H4 (cell line): ENCODE measurements around the gene PLIN5. TPM values are rescaled to one million over a fixed set of nuclear protein-coding genes. Genes with fewer than 3 reads are reported as not detected.
"Not testable (repeated sequence)": the region's sequence is repeated elsewhere in the genome, so short reads cannot be mapped to it uniquely, and the experiment has no call there.

Source experiments
- DNase-seq: peaks from one replicate; pipeline ENCODE4 v3.0.0-alpha.2; 2015; ENCODE audit warnings: low spot score
- total RNA-seq: library from RNA; depleted of rRNA; stranded (reverse); fragments of >200 nt; shearing (Covaris generic); gene quantifications from 2 replicates; pipeline ENCODE4 v1.2.3, GENCODE V29; 2014

The PLIN5 gene
- total RNA-seq, 1 experiment from 2014 or later: 0.25 TPM

DNA sequence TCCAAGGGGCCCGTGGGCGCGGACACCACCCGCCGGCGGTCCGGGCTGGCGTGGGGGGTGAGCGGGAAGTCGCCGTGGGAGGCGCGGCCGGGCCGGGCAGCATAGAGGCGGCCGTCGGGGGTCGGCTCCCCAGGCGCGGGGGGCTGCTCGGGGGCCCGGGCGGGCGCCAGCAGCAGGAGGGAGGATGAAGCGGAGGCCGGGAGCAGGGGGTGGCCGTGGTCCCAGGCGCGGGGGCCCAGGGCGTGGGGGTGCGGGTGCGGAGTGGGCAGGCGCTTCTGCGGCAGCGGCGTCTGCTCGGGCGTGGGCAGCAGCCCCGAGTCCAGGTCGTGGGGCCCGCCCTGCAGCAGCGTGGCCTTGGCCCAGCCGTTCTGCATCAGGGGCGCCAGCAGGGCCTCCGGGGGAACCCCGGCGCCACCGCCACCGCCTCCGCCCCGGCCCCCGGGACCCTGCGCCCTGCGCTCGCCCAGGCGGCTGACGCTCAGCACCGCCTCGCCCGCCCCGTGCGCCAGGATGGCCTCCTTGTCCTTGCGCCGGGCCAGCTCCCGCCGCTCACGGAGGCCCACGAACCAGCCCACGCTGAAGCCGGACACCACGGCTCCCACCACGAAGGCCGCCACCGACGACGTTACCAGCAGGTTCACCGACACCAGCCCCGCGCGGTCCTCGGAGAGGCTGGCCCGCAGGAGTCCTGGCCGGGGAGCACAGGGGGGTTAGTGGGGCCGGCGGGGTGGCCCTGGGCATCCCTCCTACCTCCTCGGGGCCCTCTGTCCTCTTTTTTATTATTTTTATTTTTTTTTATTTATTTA lies 9.0 kb upstream of the PLIN5 start:
- no peak for DNase-seq

DNA sequence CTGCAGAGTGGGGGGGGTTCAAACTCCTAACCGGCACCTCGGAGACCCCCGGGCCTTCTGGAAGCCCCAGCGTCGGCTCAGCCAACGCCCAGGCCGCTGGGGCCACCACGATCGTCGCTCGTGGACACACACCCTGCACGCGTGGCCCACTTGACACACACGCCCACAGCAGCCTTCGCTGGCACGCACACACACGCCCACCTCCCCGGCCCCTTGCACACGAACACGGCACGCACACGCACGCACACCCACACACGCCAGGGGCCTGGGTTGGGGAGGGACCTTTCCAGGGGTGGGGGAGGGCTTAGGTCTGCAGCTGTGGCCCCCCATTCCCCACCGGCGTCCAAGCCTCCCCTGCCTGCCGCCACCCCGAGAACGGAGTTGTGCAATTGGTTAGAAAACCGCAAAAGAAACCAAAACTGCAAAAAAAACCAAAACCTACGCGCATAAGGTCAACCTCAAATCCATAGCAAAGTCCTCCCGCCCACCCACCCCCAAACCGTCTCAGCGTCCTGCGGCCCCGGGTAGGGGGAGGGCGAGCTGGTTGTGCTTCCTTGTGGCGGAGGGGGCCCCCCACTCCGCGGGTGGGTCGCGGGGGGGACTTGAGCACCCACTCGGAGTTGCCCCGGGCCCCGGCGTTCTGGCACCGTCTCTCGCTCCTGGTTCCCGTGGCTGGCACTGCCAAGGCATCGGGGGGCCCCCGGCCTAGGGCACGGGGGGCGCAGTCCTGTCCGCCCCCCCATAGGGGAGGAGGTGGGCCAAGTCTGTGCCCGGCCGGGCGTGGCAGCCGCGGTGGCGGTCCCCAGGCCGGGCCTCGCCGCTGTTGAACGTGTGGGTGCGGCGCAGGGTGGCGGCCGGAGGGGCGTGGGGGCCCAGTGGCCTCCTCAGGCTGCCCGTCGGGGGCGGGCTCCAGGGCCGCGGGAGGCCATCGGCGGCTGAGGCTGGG lies 8.1 kb upstream of the PLIN5 start:
- DNase-seq: no peak

DNA sequence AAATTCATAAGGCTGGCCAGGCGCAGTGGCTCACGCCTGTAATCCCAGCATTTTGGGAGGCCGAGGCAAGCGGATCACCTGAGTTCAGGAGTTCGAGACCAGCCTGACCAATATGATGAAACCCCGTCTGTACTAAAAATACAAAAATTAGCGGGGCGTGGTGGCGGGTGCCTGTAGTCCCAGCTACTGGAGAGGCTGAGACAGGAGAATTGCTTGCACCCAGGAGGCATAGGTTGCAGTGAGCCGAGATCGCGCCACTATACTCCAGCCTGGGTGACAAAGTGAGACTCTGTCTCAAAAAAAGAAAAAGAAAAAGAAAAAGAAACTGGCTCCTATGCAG lies 6.8 kb upstream of the PLIN5 start:
- DNase-seq: not testable (repeated sequence)

DNA sequence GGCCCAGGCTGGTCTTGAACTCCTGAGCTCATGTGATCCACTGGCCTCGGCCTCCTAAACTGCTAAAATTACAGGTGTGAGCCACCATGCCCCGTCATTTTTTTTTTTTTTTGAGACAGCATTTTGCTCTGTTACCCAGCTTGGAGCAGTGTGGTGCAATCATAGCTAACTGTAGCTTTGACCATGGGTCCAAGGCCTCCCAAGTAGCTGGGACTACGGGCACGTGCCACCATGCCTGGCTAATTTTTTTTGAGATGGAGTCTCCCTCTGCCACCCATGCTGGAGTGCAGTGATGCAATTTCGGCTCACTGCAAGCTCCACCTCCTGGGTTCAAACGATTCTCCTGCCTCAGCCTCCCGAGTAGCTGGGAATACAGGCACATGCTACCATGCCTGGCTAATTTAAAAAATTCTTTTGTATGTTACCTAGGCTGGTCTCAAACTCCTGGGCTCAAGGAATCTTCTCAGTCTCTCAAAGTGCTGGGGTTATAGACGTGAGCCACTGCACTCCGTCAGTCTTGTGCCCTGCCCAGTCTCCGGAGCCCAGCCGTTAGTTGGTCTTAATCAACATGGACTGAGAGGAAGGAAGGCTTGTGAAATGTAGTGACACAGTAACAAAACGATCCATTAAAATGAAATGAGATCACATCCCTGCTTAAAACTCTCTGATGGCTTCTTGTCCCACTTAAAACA lies 6.2 kb upstream of the PLIN5 start:
- DNase-seq: no peak

DNA sequence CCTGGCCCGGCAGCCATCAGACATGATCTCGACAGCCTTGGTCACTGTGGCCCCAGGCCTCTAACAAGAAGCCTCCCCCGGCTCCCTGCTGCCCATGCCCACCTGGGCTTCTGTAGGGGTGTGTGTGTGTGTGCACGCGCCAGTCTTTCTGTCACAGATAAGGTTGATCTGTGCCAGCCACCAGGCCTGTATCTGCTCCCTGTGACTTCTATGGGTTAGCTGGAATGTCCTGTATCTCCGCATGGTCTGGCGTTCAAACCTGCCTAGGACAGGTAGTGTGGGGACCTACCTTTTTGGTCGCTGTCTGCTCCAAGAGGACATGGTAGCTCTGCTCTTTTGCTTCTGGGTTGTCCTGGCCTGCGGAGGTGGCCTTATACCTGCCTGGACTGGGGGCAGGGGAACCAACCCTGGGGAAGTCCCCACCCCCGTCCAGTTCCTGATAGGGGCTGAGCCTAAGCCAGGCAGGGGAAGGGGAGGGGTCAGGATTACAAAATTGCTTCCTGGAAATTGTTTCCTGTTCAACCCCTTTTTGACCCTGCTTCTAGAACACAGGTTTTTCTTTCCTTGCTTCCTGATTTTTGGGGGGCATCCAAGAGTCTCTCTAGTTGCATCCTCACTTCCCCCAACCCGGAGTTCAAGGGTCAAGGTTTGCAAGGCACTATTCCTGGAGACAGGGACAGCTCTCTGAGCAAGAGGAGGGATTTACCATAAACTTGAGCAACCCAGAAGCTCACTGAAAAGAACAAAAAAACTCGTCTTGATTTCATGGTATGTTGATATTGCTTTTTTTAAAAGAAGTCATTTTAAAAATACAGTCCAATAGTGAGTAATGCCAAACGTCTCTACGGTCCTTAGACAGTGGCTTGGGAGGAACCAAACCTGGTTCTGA lies 4.9 kb upstream of the PLIN5 start, which contains the start of gene LRG1:
LRG1 (minus strand) TSS at position 344 of the 889 bp plus-strand sequence; CDS start at position 321, 23 bp downstream.
- DNase-seq: no peak

DNA sequence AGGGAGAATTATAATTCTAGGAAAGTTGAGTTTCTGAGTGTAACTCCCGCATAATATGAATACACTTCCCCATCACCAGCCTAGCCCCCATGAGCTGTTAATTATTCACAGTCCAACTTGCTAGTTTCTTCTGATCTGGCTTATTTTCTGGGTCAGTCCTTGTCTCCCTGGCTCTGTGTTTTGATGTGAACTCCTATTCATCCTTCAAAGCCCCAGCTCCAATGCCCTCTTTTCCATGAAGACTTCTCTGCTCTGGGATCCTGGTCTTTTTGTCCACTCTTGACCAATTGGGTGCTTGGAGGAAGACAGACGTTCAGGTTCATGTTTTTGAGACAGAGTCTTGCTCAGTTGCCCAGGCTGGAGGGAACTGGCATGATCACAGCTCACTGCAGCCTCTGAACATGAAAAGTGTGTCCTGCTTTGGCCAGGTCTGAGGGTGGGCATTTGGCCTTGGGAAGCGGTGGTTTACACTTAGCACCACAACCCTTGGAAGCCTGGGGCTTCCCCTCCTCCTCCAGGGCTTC lies 4.2 kb upstream of the PLIN5 start:
- no peak for DNase-seq

DNA sequence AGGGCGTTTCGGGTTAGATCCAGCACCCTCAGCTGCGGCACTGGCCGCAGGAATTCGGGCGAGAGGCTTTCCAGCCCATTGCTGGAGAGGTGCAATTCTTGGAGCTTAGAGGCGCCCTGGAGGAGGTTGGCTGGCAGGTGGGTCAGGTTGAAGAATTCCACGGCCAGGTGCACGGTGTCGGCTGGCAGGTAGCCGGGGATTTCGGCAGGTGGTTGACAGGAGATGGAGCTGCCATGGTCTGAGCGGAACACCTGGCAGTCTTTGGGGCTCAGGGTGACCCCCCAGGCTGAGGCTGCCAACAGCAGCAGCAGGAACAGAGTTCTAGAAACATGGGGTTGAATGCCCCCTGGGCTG lies 3.6 kb upstream of the PLIN5 start:
- DNase-seq: no peak

DNA sequence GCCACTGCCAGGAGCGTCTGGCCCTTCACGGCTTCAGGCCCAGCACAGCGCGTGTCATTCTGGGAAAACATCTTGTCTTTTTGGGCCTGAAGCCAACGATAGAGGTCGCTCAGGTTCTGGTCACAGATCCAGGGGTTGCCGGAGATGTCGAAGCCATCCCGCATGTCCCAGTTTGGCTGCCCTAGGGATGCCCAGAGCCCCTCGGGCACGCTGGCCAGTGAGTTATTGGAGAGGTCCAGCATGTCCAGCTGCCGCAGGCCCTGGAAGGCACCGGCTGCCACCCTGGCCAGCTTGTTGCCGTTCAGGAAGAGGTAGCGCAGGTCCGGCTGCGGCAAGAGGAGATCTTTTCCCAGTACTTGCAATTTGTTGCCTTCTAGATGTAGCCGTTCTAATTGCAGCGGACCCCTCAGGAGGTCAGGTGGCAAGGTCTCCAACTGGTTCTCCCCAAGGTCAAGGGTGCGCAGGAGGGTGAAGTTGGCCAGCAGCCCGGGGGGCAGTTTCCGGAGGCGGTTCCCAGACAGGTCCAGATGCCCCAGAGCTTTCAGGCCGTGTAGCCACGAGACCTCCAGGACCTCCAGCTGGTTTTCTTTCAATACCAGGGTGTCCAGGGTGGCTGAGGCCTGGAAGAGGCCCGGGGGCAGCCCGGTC lies 3.1 kb upstream of the PLIN5 start:
- DNase-seq: no peak

DNA sequence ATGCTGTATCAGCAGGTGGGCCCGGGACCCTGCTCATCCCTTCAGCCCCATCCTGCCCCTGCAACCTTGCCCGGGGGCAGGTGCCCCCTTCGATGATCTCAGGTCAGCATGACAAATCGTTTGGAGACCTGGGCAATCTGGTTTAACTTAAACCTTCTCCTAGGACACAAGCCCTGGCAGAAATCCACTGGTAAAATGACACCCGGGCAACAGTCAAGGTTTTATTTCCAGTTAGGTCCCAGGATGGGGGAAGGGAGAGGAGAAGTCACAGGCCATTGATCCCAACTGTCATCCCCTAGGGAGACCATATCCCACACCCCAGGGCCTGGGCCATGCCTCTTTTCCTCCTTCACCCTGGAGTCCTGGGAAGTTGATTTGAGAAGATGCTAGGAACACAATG lies 1.8 kb upstream of the PLIN5 start:
- no peak for DNase-seq

DNA sequence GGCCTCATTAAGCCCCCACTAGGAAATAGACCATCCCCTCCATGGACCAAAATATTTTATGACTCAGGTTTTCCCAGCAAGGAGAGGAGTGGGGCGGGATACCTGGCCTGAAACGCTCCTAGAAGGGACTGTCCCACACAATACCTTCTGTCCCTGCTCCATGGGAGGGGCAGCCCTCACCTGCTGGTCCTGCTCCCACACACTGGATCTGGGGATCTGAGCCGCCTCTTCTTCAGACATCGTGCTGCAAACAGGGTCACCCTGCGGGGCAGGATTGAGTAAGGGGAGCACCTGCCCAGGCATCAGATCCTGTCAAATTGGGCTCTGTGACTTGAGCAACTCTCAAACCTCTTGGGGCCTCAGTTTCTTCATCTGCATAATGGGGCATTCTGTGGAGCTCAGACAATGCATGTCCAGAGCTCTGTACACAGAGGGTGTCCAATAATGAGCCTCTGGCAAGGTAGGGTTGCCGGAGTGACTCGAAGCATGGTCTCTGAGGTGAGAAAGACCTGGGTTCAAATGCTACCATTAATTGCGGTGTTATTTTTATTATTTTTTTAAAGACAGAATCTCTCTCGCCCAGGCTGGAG lies 1.1 kb downstream of the PLIN5 start:
- DNase-seq: no peak

DNA sequence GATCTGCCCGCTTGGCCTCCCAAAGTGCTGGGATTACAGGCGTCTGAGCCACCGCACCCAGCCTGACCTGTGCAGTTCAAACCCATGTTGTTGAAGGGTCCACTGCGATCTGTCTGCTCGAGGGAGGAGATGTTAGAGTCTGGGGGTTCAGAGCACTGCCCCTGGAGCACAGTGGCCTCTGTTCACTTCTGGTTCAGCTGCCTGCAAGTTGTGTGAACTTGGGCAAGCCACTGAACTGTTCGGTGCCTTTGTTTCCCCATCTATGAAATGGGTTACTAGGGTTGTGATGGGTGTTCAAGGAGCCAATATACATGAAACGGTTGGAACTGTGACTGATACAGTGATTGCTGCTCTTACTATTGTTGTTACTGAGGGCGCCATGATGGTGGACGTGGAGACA lies 1.7 kb downstream of the PLIN5 start:
- no peak for DNase-seq

DNA sequence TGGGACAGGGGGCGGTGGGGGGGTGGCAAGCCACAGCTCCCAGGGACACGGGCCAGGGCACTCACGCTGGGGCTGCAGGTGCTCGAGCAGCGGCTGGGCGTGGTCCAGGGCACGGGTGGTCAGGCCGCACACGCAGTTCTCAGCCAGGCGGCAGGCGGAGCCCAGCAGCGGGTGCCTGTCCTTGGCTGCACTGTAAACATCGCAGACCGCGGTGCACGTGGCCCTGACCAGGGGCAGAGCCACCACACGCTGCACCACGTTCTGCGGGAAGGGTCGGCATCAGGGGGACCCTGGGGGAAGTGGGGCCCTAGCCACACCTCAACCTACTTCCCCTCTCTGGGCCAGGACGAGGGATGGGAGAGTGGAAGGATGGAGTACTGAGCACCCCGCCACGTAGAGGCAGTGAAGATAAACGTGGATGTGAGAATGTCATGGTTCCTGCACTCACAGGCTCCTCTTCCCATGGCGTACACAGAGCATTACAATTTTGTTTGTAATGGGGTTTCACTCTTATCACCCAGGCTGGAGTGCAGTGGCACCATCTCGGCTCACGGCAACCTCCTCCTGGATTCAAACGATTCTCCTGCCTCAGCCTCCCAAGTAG lies 3.4 kb downstream of the PLIN5 start:
- no peak for DNase-seq

DNA sequence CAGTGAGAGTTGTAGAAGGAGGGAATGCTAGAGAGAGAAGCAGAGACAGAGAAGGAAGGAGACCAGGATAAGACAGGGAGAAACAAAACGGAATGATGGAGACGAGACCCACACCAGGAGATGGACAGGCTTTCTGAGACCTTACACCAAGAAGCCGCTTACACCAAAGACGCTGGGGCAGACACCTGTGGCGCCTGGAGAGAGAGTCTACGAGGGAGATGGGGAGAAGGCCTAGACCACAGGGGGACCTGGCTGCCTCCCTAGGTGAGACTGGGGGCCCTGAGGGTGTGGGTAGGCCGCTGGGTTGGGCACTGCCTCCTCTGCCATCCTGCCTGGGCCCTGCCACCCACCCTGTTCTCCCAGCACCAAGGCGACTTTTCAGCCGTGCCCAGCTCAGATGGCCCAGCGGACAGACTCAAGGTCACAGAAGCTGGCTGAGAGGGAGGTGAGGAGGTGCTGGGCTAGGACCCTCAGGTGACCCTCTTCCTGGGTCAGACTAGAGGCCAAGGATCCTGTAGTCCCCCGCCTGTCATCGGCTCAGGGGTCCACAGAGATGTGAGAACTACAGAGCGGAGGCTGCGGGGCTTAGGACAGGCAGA lies 5.0 kb downstream of the PLIN5 start:
- no peak for DNase-seq

DNA sequence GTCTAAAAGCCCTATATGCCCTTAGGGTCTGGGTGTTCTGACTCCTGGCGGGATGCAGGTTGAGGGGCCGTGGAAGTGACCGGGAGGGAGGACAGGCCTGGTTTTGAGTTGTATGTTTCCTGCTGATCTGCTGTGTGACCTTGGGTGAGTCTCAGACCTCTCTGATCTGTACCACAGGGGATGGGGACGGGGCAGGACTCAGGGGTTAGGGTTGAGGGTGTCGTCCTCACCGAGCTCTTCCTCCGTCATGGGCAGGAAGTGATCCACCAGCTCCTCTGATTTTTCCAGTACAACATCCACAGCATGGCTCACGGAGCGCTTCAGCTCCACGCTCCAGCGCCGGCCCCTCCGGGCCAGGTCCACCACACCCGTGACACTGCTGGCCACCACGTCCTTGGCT lies 6.2 kb downstream of the PLIN5 start:
- no peak for DNase-seq

DNA sequence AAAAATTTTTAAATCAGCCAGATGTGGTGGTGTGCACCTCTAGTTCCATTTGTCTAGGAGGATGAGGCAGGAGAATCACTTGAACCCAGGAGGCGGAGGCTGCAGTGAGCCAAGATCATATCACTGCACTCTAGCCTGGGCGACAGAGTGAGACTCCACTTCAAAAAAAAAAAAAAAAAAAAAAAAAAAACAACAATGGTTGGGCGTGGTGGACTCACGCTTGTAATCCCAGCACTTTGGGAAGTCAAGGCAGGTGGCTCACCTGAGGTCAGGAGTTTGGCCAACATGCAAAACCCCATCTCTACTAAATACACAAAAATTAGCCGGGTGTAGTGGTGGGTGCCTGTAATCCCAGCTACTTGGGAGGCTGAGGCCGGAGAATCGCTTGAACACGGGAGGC lies 7.6 kb downstream of the PLIN5 start:
- not testable (repeated sequence) for DNase-seq

DNA sequence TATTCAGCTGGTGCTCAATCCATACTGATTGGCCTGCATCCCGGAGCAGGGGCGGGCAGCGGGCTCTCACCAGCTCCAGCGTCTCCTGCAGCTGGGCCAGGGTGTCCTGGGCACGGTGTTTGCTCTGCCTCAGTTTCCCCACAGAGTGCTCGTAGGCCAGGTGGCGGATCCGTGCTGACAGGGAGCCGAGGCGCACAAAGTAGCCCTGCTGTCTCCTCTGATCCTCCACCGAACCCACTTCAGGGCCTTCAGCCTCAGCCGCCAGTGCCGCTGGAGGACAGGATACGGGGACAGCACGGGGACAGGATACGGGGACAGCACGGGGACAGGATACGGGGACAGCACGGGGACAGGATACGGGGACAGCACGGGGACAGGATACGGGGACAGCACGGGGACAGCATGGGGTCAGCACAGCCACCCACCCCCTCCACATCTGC lies 9.4 kb downstream of the PLIN5 start:
- DNase-seq: no peak

DNA sequence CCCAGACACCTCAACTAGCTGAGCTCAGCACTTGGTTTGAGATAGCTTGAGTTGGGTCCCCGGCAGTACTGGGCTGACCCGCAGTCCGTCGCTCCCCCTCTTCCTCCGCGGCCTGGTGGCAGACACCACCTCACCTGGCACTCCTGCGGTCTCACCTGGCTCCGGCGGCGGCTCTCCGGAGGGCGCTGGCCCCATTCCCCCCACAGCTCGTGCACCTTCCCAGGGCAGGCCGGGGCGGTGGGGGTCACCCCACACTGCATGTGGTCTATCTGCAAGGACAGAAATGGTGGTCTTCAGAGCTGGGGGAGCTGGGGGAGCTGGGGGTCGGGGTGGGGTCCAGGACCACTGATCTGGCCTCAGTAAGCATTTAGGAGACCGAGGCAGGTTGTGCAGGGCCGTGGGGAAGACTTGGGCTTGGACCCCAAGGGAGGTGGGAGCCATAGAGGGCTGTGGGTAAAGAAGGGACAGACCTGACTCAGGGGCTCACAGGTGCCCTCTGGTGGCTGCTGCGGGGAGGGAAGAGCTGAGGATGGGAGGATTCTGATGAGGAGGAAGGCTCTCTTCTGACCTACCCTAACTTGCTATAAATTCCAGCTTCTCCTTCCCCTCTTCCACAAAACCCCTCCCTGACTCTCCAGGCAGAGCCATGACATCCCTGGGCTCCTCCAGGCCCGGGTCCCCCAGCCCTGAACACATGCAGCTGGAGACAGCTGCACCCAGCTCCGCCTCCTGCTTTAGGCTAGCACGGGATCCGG lies 10.0 kb downstream of the PLIN5 start:
- DNase-seq: no peak

DNA sequence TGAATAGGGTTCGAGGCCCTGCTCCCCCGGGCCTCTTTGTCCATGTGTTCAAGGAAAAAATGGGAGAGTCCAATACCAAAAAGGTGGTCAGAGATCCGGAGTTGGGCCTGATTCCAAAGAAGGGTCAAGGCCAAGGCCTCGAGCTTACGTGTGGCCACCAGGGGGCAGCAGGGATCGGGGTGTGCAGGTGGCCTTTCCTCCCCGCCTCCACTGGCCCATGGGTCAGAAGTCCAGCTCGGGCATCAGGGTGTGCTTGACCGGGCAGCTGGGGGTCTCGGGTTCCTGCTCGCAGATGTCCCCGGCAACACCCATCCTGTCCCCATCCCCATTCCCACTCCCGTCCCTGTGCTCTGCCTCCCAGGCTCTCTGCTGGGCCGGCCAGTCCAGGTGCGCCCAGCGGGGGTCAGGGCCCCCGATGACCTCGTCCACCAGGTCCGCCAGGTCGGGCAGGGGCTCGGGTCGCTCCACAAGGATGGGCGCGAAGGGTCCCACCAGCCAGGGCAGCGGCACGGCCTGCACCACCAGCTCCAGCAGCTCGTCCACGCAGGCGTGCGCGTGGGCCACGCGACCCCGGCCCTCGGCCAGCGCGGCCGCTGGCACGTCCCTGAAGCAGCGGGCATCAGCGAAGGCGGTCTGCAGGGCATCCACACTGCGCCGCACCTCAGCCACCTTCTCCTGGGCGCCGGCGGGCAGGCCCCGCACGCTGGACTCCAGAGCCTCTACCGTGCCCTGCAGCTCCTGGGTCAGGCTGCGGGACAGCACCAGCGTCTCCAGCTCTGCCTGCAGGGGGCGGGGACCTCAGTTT lies 11.5 kb downstream of the PLIN5 start:
- peak; percentile 32 for DNase-seq
